ENCODE data around the gene CFP.
"Not testable (repeated sequence)": the region's sequence is repeated elsewhere in the genome, so short reads cannot be mapped to it uniquely, and the experiment has no call there.

Gene CFP

DNA sequence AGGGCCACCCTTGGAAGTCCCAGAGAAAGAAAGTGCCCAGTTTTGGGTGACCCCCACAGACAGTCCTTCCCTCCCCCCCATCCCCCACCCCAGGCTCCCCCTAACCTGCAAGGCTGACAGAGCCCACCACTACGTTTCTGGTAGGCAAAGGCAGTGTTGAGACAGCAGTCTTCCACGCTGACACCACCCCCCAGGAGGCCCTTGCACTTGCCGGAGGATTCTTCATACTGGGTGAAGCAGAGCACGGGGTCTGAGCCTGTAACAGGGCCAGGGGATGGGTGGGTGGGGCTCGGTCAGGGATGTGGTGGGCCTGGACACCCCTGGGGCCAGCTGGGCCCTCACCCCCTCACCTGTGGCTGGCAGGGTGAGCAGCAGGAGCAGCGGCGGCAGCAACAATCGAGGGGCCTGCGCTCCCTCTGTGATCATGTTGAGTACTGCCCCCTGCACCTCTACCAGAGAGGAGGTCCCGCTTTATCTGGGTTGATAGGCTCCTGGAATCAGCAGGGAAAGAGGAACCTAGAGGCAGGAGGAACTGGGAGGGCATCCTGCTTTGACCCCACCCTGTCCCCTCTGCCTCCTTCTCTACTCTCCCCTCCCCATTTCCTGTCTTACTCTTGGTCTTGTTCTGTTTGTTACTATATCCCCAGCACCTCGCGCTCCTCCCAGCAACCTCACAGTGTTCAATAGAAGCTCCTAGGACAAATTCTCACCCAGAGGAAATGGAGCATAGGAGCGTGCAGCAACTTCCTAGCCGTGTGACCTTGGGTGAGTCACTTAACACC lies at the start of gene CFP:
TSS of gene CFP (minus strand) at position 512 of the 782 bp plus-strand sequence. CDS start at position 426, 86 bp downstream.
- DNase-seq = no peak

DNA sequence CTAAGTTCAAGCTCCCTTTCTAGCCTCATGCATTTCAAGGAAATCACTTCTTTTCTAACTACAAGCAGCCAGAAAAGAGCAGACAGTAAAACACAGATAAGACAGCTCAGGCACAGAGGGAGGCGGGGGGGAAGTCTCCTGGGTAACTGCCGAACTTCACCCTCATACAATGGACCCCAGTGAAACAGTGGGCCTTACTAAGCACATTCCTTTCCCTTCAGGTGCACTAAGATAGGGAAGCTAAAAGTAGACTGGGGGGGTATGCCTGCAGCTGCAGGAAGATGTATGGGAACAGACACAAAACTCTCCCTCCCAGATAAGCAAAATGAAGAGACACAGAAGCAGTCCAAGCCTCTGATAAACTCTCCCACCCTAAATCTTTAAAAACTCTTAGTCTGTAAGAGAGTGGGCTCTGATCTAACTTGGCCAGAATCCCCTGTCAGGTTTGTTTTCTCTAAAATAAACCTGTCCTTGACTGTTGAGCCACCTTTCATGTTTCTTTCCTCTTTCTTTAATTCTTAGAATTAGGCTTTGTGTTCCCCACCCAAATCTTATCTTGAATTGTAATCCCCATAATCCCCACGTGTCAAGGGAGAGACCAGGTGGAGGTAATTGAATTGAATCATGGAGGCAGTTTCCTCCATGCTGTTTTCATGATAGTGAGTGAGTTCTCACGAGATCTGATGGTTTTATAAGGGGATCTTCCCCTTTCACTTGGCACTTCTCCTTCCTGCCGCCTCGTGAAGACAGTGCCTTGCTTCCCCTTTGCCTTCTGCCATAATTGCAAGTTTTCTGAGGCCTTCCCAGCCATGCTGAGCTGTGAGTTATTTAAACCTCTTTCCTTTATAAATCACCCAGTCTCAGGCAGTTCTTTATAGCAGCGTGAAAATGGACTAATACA lies 46.5 kb upstream of the CFP start:
- not testable (repeated sequence) for DNase-seq

- DNase-seq = no peak
These were observed 45.0 kb upstream of the CFP start for GRCh38 chrX:47674776-47675175.

DNA sequence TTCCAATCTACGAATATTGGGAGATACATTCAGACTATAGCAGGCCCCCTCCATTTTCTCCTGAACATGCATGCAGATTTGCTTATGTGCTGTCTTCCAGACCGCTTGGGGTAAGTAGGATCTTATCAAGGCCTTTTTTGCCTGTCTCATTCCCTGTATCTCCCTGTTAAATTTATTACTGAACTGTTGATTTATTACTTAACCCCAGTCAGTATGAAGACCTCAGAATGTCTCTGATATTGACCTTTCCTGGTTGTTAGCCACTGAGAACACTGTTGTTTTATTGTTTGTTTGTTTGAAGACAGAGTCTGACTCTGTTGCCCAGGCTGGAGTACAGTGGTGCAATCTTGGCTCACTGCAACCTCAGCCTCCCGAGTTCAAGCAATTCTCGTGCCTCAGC lies 36.1 kb upstream of the CFP start:
- not testable (repeated sequence) for DNase-seq

DNA sequence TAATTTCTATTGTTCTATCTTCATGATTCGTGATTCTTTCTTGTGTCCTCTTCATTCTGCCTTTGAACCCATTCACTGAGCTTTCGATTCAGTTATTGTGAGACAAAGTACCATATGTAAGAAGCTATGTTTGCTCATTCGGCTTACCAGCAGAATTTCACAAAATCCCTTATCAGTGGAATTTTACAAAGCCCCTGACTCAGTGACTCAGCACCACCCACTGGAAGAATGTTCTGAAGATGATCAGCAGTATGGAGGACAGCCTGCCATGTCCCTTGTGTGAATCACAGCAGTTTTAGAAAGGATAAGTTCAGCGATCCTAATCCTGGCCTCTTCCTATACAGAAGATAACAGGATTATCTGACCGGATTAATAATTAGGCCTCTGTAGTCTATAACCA lies 35.0 kb upstream of the CFP start:
- DNase-seq = no peak

DNA sequence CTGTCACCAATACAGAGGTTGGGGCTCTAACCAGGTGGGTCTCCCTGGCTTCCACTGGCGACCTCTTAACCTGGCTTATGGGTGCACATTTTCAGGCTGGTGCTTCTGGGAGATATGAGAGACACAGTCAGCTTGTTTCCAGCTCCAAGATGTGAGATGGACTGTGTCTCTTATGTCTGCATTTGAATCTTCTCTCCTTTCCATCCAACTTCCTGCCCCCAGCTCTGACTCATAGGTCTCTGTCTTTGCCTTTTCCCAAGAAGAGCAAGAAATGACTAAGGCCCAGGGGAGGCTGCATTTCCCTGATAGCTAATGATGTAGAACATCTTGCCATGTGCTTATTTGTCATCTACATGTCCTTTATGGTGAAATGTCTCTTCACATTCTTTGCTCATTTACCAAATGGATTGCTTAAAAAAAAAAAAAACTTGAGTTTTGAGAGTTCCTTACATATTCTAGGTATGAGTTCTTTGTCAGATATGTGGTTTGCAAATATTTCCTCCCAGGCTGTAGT lies 32.5 kb upstream of the CFP start:
- no peak for DNase-seq

- DNase-seq = no peak
These were observed 31.8 kb upstream of the CFP start for GRCh38 chrX:47661539-47661938.

DNA sequence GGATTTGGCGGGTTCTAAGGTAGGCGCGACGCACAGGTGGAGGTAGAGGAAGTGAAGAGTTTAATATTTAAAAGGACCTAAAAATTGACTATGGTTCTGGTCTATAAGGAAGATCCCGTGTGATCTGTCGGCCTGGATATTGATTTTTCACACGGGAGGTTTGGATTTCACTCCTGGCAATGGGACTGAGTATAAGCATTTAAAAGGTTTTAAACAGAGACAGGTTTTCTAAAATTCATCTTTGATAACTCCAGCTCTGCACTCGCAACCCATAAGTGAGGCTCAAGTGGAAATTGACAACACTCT lies 29.6 kb upstream of the CFP start:
- no peak for DNase-seq

- peak; percentile 89 for DNase-seq
These were observed 29.1 kb upstream of the CFP start, which contains the start of gene UXT for GRCh38 chrX:47658684-47659420. TSS of gene UXT (minus strand) at chrX:47659180. CDS start at chrX:47658927, 253 bp downstream.

DNA sequence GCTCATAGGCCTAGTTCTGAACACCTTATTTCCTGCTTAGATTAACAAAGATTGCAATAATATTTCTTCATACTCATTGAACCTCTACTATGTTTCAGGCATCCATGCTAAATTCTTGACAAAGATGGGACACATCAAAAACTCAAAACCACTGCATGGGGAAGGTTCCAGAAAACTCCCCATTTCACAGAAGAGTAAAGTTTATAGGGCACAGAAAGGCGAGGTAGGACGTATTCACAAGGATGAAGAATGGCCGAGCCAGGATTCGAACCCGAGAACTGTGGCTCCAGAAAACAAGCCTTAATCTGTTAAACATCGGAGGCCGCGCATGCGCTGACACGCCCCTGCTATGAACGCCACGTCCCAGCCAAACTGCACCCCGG lies 28.6 kb upstream of the CFP start:
- DNase-seq = no peak

- no peak for DNase-seq
These were observed 21.5 kb upstream of the CFP start for GRCh38 chrX:47651043-47651905.

DNA sequence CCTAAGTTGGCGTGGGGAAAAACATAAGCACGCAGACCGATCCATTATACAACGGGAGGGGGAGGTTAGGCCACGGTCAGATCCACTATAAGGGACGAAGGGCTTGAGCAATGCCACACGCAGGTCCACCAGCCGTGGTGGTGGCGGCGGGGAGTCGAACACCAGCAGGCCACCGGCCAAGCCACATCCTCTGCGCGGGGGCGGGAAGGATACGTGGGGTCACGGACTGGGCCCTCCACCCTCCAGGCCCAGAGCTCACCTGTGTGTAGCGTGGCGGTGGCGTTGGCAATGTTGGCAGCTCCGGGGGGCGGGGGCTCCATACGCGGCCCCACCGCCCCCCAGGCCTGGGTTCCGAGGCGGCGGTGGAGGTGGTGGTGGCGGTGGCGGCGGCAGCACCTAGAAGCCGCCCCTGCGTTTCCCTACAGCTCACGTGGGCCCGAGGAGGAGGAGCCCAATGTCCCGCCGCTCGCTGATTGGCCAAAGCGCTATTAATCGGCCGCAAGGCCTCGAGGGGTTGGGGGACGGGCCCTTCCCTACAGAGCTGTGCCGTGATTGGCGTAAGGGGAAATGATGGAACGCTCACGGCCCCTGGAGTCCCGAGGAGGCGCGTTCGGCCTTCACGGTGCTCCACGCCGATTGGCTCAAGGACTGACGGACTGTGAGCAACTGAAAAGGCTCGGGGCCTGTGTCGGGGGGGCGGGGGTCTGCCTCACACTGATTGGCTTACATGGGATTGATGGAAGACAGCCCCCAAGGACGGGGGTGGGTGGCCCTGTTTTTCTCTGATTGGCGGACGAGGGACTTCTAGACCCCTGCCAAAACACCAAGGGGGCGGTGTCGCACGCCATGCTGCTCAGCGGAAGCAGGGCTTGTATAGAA lies 20.7 kb upstream of the CFP start, which contains the start of gene ELK1:
TSS of gene ELK1 (minus strand) at position 400 of the 879 bp plus-strand sequence. CDS start 9,122 bp downstream, outside the sequence.
- DNase-seq = peak; percentile 97

DNA sequence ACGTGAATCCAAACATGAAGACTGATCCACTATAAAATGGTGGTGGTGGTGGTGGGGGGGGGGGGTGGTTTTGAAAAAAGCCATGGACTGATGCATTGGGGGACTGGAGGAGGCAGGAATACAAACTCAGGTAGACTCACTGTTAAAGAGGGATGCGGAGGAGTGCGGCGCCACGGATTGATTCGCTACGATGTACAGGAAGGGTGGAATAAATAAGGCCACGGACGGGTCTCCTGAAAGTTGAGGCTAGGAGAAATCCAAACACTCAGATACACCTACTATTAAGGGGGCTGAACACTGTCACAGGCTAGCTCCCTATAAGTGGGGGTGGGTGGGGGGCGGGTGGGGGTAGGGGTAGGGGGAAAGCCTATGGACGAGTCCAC lies 20.0 kb upstream of the CFP start:
- DNase-seq = no peak

GRCh38 chrX:47649271-47649670 lies 19.5 kb upstream of the CFP start:
- no peak for DNase-seq

DNA sequence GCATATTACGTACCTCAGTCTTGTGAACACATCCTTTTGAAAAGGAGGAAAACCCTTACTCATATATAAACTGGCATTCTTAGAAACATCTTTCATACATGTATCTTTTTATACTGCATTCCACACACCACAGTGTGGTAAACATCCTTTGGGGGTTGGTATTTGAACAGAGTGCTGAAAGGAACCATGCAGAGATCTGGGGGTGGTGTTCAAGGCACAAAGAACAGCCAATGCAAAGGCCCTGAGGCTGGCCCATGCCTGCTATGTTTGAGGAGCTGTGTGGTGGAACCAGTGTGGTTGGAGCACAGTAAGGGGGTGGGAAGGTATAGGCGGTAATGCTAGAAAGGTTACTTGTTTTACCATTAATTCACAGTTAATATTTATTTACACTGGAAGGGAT lies 18.6 kb upstream of the CFP start:
- DNase-seq = no peak

GRCh38 chrX:47646636-47647035 lies 16.9 kb upstream of the CFP start:
- no peak for DNase-seq

GRCh38 chrX:47645530-47645929 lies 15.8 kb upstream of the CFP start:
- no peak for DNase-seq

GRCh38 chrX:47644557-47645091 lies 14.9 kb upstream of the CFP start:
- peak; percentile 35 for DNase-seq

- DNase-seq = no peak
These were observed 14.2 kb upstream of the CFP start for GRCh38 chrX:47643926-47644325.

- DNase-seq = no peak
These were observed 9.1 kb upstream of the CFP start for GRCh38 chrX:47638816-47639215.
